Heart left ventricle (tissue), 16 donors: ENCODE measurements around the gene MTM1. TPM values are rescaled to one million over a fixed set of nuclear protein-coding genes. Genes with fewer than 3 reads are reported as not detected.

Experiments
- ATAC-seq, 4 donors: fragments of 200-7000 bp; cut with Tn5 transposase; one replicate each; pipeline ENCODE4 v1.9.1; 2020 to 2022; ENCODE audit warnings: moderate library complexity in 4 of 4, mild to moderate bottlenecking in 3 of 4, moderate number of reproducible peaks in 1 of 4
- DNase-seq, 5 donors: peaks; one replicate each; pipeline ENCODE4 v3.0.0-alpha.2; 2020
- H3K27ac ChIP-seq, 12 donors: fragments of 200-600 bp; sonication (generic) in 4 of 12; one replicate each; pipeline versions ENCODE4 v1.5.0 to v1.8.0; 2016 to 2022; ENCODE audit warnings: mild to moderate bottlenecking in 2 of 12
- H3K27me3 ChIP-seq, 9 donors: fragments of 200-600 bp; sonication (generic) in 2 of 9; one replicate each; pipeline versions ENCODE4 v1.5.1 to v1.8.0; 2016 to 2022; ENCODE audit warnings: mild to moderate bottlenecking in 3 of 9
- H3K36me3 ChIP-seq, 9 donors: fragments of 200-600 bp; sonication (generic) in 2 of 9; one replicate each; pipeline versions ENCODE4 v1.5.0 to v1.8.0; 2018 to 2022; ENCODE audit warnings: mild to moderate bottlenecking in 2 of 9
- H3K4me1 ChIP-seq, 12 donors: fragments of 200-600 bp; sonication (generic) in 4 of 12; one replicate each; pipeline versions ENCODE4 v1.5.0 to v1.8.0; 2016 to 2022; ENCODE audit warnings: mild to moderate bottlenecking in 3 of 12
- H3K4me3 ChIP-seq, 12 donors: fragments of 200-600 bp; sonication (generic) in 4 of 12; one replicate each; pipeline versions ENCODE4 v1.5.0 to v1.8.0; 2017 to 2022; ENCODE audit warnings: mild to moderate bottlenecking in 9 of 12, moderate library complexity in 4 of 12
- H3K9me3 ChIP-seq, 12 donors: fragments of 200-600 bp; sonication (generic) in 4 of 12; one replicate each; pipeline versions ENCODE4 v1.5.0 to v1.8.0; 2016 to 2022; ENCODE audit warnings: mild to moderate bottlenecking in 1 of 12
- CTCF ChIP-seq, 12 donors: fragments of 200-600 bp; sonication (generic) in 4 of 12; IDR thresholded peaks; one replicate each; pipeline versions ENCODE4 v1.5.0 to v1.8.0; 2018 to 2022; ENCODE audit warnings: antibody characterized with exemption in 12 of 12, mild to moderate bottlenecking in 5 of 12
- POLR2A ChIP-seq, 2 donors: fragments of 450-650 bp; IDR thresholded peaks; one replicate each; pipeline ENCODE4 v1.6.1; 2017; ENCODE audit warnings: antibody characterized with exemption in 2 of 2, mild to moderate bottlenecking in 2 of 2, moderate library complexity in 2 of 2
- WGBS, 4 donors: extraction: QIAGEN DNeasy Blood & Tissue Kit in 2 of 4; methylation state at CpG; one replicate each; pipeline versions ENCODE4 v1.1.5 to v1.1.7; 2013 to 2018; 5-methylcytosine and 5-hydroxymethylcytosine counted together
- intact Hi-C, 10 donors: fragments of 100-400 bp; cut with DNase I; formaldehyde crosslinking; loops; one replicate each; pipeline versions ENCODE4 v1.11.1 to v1.14.2; 2022
- polyA plus RNA-seq, 2 donors: library from polyadenylated mRNA; stranded (reverse); fragments of 200-250 nt; gene quantifications; one replicate each; pipeline ENCODE4 v1.2.3, GENCODE V29; 2013
- total RNA-seq, 9 donors: library from RNA; depleted of rRNA in 2 of 9; stranded (reverse); fragments of >200 nt in 2 of 9; fragmentation: NEBNext Ultra II Directional in 3 of 9; extraction: Animal tissue kit (Norgen Biotek cat#: 25700) in 3 of 9; gene quantifications; one replicate each; pipeline versions ENCODE4 v1.1.0 to v1.2.4, GENCODE V29; 2016 to 2023
- donor health status: ischemic (EF 13 %, LVEDD 7.1; RV severe dilation, severe dysfunction).
- donor health status: healthy with polysubstance abuse.
- donor health status: DM: no; HTN: yes; CAD: no.
- donor health status: DM: no; HTN: no; CAD: no.
- donor health status: ischemic (EF 25% LVEDD 6.9; RV normal size, moderate dysfunction).
- donor health status: ischemic (EF 25% LVEDD 5.7; RV mildly dilated, moderate dysfunction).
- donor health status: healthy.
- donor health status: DM: yes; HTN: yes; CAD: no.
- donor health status: ischemic (EF 35%, LVEDD 5.7; RV mildly dilated, moderate dysfunction).
- donor health status: nonischemic (EF 11% LVEDD 7.7; RV severe dilation, severe dysfunction).
- donor health status: DM: yes; HTN: yes; CAD: no.
- donor health status: PGD.
- donor health status: ischemic (EF 29% LVEDD 5.4; RV normal size, mild dysfunction).
- donor health status: nonischemic (EF 23%, LVEDD 6.1; RV moderate dilation, normal function).

The MTM1 gene
- total and polyA plus RNA-seq, 11 donors: 2.2 to 18.9 (median 10.1) TPM

GRCh38 chrX:150547375-150548115 is 20.9 kb upstream of the MTM1 start:
- H3K36me3 ChIP-seq: no peaks in the 10 kb centered on the region
- H3K4me1 ChIP-seq: peaks cover 0 to 24% (median 9%) of the 10 kb centered on the region in 12 donors
- TF ChIP-seq POLR2A (IDR thresholded peaks at IDR 0.05): peak in 1 of 2 donors; percentile 15
- TF ChIP-seq CTCF (IDR thresholded peaks at IDR 0.05): no peak
- DNase-seq (peak; percentile 66 to 85 (median 78)), ATAC-seq (peak; percentile 84 to 95 (median 91))
- H3K27me3 ChIP-seq: no peaks in the 10 kb centered on the region
- WGBS, 4 donors: 6 to 44% (median 25%) methylated on average over 17 to 54 of the region's 54 CpGs
- intact Hi-C loops: loop anchor here in 1 of 10 donors (5.0 kb wide), 1 partner anchor 35 kb away; no protein-coding TSS in a partner anchor
- H3K9me3 ChIP-seq: peaks cover 0 to 4% (median 0%) of the 10 kb centered on the region in 12 donors
- peak overlapping the region; percentile 53 to 88 (median 74) for H3K27ac ChIP-seq
- peak overlapping the region in 11 of 12 donors; percentile 3 to 55 (median 44) for H3K4me3 ChIP-seq

- no peak for ATAC-seq
- intact Hi-C loops: loop anchor here in 1 of 10 donors (5.0 kb wide), 1 partner anchor 36 kb away; no protein-coding TSS in a partner anchor
- Histone ChIP-seq H3K4me3 (peak overlapping the region in 8 of 12 donors; percentile 7 to 54 (median 45)), H3K9me3 (peaks cover 0 to 4% (median 0%) of the 10 kb centered on the region in 12 donors), H3K4me1 (peaks cover 0 to 24% (median 9%) of the 10 kb centered on the region in 12 donors), H3K27ac (peak overlapping the region; percentile 53 to 88 (median 74)), H3K36me3 (no peaks in the 10 kb centered on the region), H3K27me3 (no peaks in the 10 kb centered on the region)
- no peak for TF ChIP-seq POLR2A (IDR thresholded peaks at IDR 0.05)
- no peak for TF ChIP-seq CTCF (IDR thresholded peaks at IDR 0.05)
- WGBS, 4 donors: 73 to 90% (median 85%) methylated on average over 4 of the region's 4 CpGs
- no peak for DNase-seq
Measured at GRCh38 chrX:150548251-150548650, 20.2 kb upstream of the MTM1 start.

GRCh38 chrX:150548684-150549083 is 19.7 kb upstream of the MTM1 start:
- intact Hi-C loops: loop anchor here in 1 of 10 donors (5.0 kb wide), 1 partner anchor 36 kb away; no protein-coding TSS in a partner anchor

More at GRCh38 chrX:150548684-150549083, 19.7 kb upstream of the MTM1 start:
- Histone ChIP-seq H3K36me3 (no peaks in the 10 kb centered on the region), H3K27me3 (no peaks in the 10 kb centered on the region), H3K27ac (no peak overlapping the region), H3K9me3 (peaks cover 0 to 4% (median 0%) of the 10 kb centered on the region in 12 donors), H3K4me3 (no peak overlapping the region), H3K4me1 (peaks cover 0 to 24% (median 9%) of the 10 kb centered on the region in 12 donors)
- no peak for ATAC-seq
- whole genome bisulfite sequencing, 4 donors: 68 to 90% (median 82%) methylated on average over 2 of the region's 2 CpGs
- TF ChIP-seq POLR2A (IDR thresholded peaks at IDR 0.05) (no peak), CTCF (IDR thresholded peaks at IDR 0.05) (no peak)
- no peak for DNase-seq
